Esophagus muscularis mucosa (tissue), 3 donors: Measurements from ENCODE around the gene A4GALT.

ENCODE experiments used
- CTCF ChIP-seq, 3 experiments: fragments of 200-600 bp in 2 of 3; fragments of 450-650 bp in 1 of 3; sonication (generic) in 2 of 3; IDR thresholded peaks; one replicate each; pipeline ENCODE4 v1.5.1; 2017 to 2019; ENCODE audit warnings: antibody characterized with exemption in 3 of 3, mild to moderate bottlenecking in 2 of 3, moderate library complexity in 1 of 3
- POLR2A ChIP-seq: fragments of 450-650 bp; IDR thresholded peaks from one replicate; pipeline ENCODE4 v1.6.1; 2017; ENCODE audit warnings: antibody characterized with exemption, moderate library complexity, mild to moderate bottlenecking, low read depth

DNA sequence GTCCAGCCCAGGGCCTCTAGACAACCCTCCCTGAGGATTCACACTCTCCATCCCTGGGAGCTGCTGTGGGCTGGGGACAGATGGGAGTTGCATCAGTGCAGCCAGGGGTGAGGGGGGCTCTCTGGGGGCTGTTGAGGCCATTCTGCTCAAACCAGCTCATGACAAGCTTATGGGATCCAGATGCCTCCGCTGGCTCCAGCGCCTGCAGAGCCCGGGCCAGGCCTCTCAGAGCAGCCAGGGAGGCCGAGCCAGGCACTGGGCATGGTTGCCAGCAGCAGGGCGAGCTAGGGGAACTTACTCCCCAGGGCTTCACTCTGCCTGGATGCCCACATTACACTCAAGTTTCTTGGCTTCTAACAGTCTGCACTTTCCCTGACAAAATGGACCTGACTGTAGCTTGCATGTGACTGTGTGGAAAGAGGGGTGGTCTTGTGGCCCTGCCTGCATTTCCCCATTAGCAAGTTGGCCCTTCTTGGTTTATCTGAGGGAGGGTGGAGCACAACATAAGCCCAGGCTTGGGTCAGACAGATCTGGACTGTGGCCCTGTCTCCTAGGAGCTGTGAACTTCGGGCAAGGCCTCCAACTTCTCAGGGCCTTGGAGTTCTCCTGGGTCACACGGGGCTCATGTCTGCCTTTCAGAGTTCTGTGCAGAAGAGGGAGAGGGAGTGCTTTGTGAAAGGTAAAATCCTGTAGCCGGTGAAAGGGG lies 36.9 kb downstream of the A4GALT start:
- TF ChIP-seq POLR2A (no peak), CTCF (IDR thresholded peaks at IDR 0.05) (no peak)
